HepG2 (cell line): ENCODE measurements around the gene SCGB3A1. TPM values are rescaled to one million over a fixed set of nuclear protein-coding genes. Genes with fewer than 3 reads are reported as not detected.
A peak's percentile ranks its signal among the peaks of the same experiment; 100 is the strongest.

ENCODE experiments used
- ATAC-seq: fragments of 200-7000 bp; cut with Tn5 transposase; 3 replicates; pipeline ENCODE4 v1.9.1; 2020; ENCODE audit warnings: mild to moderate bottlenecking, moderate library complexity
- BruUV-seq: library from RNA; stranded (reverse); fragments of 400-500 nt; replicated peaks from 2 replicates; lab custom pipeline; 2021; lab: Mats Ljungman, UMichigan
- CTCF ChIA-PET: fragments of 300-600 bp; formaldehyde crosslinking; extraction: SDS; loops from one replicate; lab custom pipeline; 2021; ENCODE audit warnings: low total read pairs, inconsistent platforms, low intra/inter-chr PET ratio; lab: Yijun Ruan, JAX
- POLR2A ChIA-PET: fragments of 350-600 bp; sonication (Branson Sonifier 250); formaldehyde crosslinking; loops from one replicate; lab custom pipeline; 2020; ENCODE audit warnings: antibody characterized with exemption, inconsistent platforms; lab: Yijun Ruan, JAX
- DNase-seq: peaks from one replicate; pipeline ENCODE4 v3.0.0-alpha.2; 2015; ENCODE audit warnings: low spot score
- FAIRE-seq: peaks from 3 replicates; lab custom pipeline; 2011; peaks lifted over from hg19 to GRCh38; lab: Jason Lieb, UNC
- H2AFZ ChIP-seq: one replicate; pipeline ENCODE4 v1.6.1; 2011; ENCODE audit warnings: low read length, inconsistent platforms
- H3K27ac ChIP-seq: fragments of 300-600 bp; 3 replicates; pipeline ENCODE4 v1.8.0; 2011; ENCODE audit warnings: mixed run types, mild to moderate bottlenecking, mixed read lengths, low read length, inconsistent platforms; ENCODE audit not compliant: insufficient read depth; ENCODE audit errors: extremely low read length
- H3K27me3 ChIP-seq, 2 experiments: fragments of 200-600 bp in 1 of 2; 2 replicates in 1 of 2; 3 replicates in 1 of 2; pipeline versions ENCODE4 v1.6.0 to v1.8.0; 2011; ENCODE audit warnings: low read length in 2 of 2, mild to moderate bottlenecking in 2 of 2, moderate library complexity in 2 of 2, inconsistent platforms in 1 of 2; ENCODE audit not compliant: insufficient read depth in 2 of 2, control insufficient read depth in 1 of 2
- H3K36me3 ChIP-seq, 2 experiments: fragments of 200-600 bp in 1 of 2; replicated peaks in 1 of 2; 2 replicates in 1 of 2; 3 replicates in 1 of 2; pipeline versions ENCODE4 v1.5.1 to v1.8.0; 2011; ENCODE audit warnings: low read length in 2 of 2, inconsistent platforms in 1 of 2; ENCODE audit not compliant: insufficient read depth in 2 of 2, control insufficient read depth in 1 of 2
- H3K4me1 ChIP-seq: 2 replicates; pipeline ENCODE4 v1.5.1; 2012; ENCODE audit warnings: low read length, inconsistent platforms; ENCODE audit not compliant: insufficient read depth
- H3K4me2 ChIP-seq: 2 replicates; pipeline ENCODE4 v1.6.0; 2011; ENCODE audit warnings: low read depth, low read length, inconsistent platforms
- H3K4me3 ChIP-seq, 3 experiments: fragments of 200-600 bp in 1 of 3; sonication (generic), shearing (Covaris generic) in 1 of 3; replicated peaks in 1 of 3; 2 replicates each; pipeline ENCODE4 v1.5.1; 2011 to 2016; ENCODE audit warnings: low read length in 3 of 3, inconsistent platforms in 2 of 3, low read depth in 2 of 3, mild to moderate bottlenecking in 2 of 3, control low read depth in 1 of 3, mixed read lengths in 1 of 3; ENCODE audit not compliant: insufficient read depth in 1 of 3
- H3K79me2 ChIP-seq: one replicate; pipeline ENCODE4 v1.6.1; 2011; ENCODE audit warnings: low read length, inconsistent platforms; ENCODE audit not compliant: insufficient read depth
- H3K9ac ChIP-seq: 2 replicates; pipeline ENCODE4 v1.6.0; 2011; ENCODE audit warnings: mild to moderate bottlenecking, low read depth, low read length, inconsistent platforms; ENCODE audit not compliant: insufficient read depth
- H3K9me3 ChIP-seq: 2 replicates; pipeline ENCODE4 v1.5.1; 2012; ENCODE audit warnings: mild to moderate bottlenecking, low read length
- H4K20me1 ChIP-seq: 2 replicates; pipeline ENCODE4 v1.6.0; 2011; ENCODE audit warnings: inconsistent platforms, mild to moderate bottlenecking, low read length, moderate library complexity; ENCODE audit not compliant: insufficient read depth
- WGBS: methylation state at CpG from one replicate; pipeline ENCODE4 v1.1.6; 2017; ENCODE audit warnings: low lambda C conversion rate; 5-methylcytosine and 5-hydroxymethylcytosine counted together
- in situ Hi-C: cut with HindIII; loops from 2 replicates; pipeline ENCODE4 v1.10.0; 2017; ENCODE audit warnings: low pct_unique_long_range_greater_than_20kb; ENCODE audit not compliant: extremely low pct_ligation_motif_present
- intact Hi-C: fragments of 100-400 bp; cut with micrococcal nuclease; formaldehyde crosslinking; loops from one replicate; pipeline ENCODE4 v1.10.0; 2022; ENCODE audit not compliant: unreplicated experiment
- polyA plus RNA-seq, 8 experiments: library from polyadenylated mRNA; depleted of rRNA in 3 of 8; stranded (reverse) in 7 of 8; unstranded in 1 of 8; fragments of >200 nt; fragmentation: Illumina TruSeq in 4 of 8; extraction: Trizol in 4 of 8; gene quantifications; 2 replicates each; pipeline versions ENCODE4 v1.2.1 to v1.2.3, GENCODE V29; 2011 to 2016; ENCODE audit warnings: low read depth in 4 of 8, missing spikeins in 1 of 8, mixed read lengths in 1 of 8; ENCODE audit not compliant: insufficient read depth in 1 of 8
- total RNA-seq, 5 experiments: library from RNA; depleted of rRNA; stranded (reverse); fragments of >200 nt; fragmentation: Illumina TruSeq; extraction: Trizol; gene quantifications; 2 replicates each; pipeline ENCODE4 v1.2.3, GENCODE V29; 2016; ENCODE audit warnings: low read depth in 1 of 5
- TF ChIP-seq, protein P1 (sequence below): sonication (generic); formaldehyde crosslinking; IDR thresholded peaks from 2 replicates; pipeline ENCODE4 v1.4.0; 2020; ENCODE audit warnings: missing genetic modification reagents
- TF ChIP-seq, protein P2 (sequence below): sonication (generic); formaldehyde crosslinking; IDR thresholded peaks from 2 replicates; pipeline ENCODE4 v1.5.1; 2020; ENCODE audit warnings: mild to moderate bottlenecking, missing genetic modification reagents, moderate library complexity

The SCGB3A1 gene
- total and polyA plus RNA-seq, 2 of the 13 experiments (the other 11 are each of a cell fraction or from before 2014, with no cell fraction given): not detected

DNA sequence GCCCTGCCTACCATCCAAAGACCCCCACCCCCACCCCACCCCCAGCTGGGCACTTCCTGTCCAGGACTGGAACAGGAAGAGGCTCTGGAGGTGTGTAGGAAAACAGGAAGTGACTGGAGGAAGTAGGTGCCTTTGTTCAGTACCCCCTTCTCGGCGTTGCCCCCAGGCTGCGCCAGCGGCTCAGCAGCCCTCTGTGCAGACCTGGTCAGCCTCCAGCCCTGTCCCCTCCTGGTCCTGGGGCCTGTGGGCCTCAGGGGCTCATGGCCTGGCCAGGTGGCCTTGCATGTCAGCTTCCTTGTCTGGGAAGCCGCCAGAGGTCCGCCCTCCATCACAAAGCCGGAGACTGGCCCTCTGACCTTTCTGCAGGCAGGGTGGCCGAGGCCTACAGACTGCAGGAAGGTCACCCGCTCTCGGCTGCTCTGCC, 32.1 kb upstream of the SCGB3A1 start:
- Histone ChIP-seq H3K36me3 (no peaks in the 10 kb centered on the region), H3K4me1 (no peaks in the 10 kb centered on the region), H3K27ac (no peak overlapping the region), H3K79me2 (no peaks in the 10 kb centered on the region), H3K4me2 (no peak overlapping the region), H3K9me3 (no peaks in the 10 kb centered on the region), H2AFZ (no peak overlapping the region), H3K4me3 (no peak overlapping the region), H3K27me3 (peaks cover 16 to 67% of the 10 kb centered on the region in 2 experiments; a peak in 4 of 5 replicates), H4K20me1 (no peaks in the 10 kb centered on the region), H3K9ac (no peak overlapping the region)
- WGBS: 68% methylated on average over 7 of the region's 10 CpGs
- ChIA-PET POLR2A (no interaction called here), CTCF (no interaction called here)
- BruUV-seq: no TSS peak
- in situ Hi-C loops: no loop called here
- TF ChIP-seq, protein P1, sequence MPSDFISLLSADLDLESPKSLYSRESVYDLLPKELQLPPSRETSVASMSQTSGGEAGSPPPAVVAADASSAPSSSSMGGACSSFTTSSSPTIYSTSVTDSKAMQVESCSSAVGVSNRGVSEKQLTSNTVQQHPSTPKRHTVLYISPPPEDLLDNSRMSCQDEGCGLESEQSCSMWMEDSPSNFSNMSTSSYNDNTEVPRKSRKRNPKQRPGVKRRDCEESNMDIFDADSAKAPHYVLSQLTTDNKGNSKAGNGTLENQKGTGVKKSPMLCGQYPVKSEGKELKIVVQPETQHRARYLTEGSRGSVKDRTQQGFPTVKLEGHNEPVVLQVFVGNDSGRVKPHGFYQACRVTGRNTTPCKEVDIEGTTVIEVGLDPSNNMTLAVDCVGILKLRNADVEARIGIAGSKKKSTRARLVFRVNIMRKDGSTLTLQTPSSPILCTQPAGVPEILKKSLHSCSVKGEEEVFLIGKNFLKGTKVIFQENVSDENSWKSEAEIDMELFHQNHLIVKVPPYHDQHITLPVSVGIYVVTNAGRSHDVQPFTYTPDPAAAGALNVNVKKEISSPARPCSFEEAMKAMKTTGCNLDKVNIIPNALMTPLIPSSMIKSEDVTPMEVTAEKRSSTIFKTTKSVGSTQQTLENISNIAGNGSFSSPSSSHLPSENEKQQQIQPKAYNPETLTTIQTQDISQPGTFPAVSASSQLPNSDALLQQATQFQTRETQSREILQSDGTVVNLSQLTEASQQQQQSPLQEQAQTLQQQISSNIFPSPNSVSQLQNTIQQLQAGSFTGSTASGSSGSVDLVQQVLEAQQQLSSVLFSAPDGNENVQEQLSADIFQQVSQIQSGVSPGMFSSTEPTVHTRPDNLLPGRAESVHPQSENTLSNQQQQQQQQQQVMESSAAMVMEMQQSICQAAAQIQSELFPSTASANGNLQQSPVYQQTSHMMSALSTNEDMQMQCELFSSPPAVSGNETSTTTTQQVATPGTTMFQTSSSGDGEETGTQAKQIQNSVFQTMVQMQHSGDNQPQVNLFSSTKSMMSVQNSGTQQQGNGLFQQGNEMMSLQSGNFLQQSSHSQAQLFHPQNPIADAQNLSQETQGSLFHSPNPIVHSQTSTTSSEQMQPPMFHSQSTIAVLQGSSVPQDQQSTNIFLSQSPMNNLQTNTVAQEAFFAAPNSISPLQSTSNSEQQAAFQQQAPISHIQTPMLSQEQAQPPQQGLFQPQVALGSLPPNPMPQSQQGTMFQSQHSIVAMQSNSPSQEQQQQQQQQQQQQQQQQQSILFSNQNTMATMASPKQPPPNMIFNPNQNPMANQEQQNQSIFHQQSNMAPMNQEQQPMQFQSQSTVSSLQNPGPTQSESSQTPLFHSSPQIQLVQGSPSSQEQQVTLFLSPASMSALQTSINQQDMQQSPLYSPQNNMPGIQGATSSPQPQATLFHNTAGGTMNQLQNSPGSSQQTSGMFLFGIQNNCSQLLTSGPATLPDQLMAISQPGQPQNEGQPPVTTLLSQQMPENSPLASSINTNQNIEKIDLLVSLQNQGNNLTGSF (CRISPR knock-in tag): no peak
- TF ChIP-seq, protein P2, sequence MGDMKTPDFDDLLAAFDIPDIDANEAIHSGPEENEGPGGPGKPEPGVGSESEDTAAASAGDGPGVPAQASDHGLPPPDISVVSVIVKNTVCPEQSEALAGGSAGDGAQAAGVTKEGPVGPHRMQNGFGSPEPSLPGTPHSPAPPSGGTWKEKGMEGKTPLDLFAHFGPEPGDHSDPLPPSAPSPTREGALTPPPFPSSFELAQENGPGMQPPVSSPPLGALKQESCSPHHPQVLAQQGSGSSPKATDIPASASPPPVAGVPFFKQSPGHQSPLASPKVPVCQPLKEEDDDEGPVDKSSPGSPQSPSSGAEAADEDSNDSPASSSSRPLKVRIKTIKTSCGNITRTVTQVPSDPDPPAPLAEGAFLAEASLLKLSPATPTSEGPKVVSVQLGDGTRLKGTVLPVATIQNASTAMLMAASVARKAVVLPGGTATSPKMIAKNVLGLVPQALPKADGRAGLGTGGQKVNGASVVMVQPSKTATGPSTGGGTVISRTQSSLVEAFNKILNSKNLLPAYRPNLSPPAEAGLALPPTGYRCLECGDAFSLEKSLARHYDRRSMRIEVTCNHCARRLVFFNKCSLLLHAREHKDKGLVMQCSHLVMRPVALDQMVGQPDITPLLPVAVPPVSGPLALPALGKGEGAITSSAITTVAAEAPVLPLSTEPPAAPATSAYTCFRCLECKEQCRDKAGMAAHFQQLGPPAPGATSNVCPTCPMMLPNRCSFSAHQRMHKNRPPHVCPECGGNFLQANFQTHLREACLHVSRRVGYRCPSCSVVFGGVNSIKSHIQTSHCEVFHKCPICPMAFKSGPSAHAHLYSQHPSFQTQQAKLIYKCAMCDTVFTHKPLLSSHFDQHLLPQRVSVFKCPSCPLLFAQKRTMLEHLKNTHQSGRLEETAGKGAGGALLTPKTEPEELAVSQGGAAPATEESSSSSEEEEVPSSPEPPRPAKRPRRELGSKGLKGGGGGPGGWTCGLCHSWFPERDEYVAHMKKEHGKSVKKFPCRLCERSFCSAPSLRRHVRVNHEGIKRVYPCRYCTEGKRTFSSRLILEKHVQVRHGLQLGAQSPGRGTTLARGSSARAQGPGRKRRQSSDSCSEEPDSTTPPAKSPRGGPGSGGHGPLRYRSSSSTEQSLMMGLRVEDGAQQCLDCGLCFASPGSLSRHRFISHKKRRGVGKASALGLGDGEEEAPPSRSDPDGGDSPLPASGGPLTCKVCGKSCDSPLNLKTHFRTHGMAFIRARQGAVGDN (CRISPR knock-in tag): 0 out of 2 replicates have a peak, but pooled peaks have one; percentile 11
- FAIRE-seq (no peak), ATAC-seq (no peak), DNase-seq (no peak)
- intact Hi-C loops: no loop called here
